ENCODE data around the gene LRRC46. TPM values are rescaled to one million over a fixed set of nuclear protein-coding genes. Genes with fewer than 3 reads are reported as not detected.

The LRRC46 gene
- total RNA-seq, 1 donor from 2014 or later, result 0.35 TPM

DNA sequence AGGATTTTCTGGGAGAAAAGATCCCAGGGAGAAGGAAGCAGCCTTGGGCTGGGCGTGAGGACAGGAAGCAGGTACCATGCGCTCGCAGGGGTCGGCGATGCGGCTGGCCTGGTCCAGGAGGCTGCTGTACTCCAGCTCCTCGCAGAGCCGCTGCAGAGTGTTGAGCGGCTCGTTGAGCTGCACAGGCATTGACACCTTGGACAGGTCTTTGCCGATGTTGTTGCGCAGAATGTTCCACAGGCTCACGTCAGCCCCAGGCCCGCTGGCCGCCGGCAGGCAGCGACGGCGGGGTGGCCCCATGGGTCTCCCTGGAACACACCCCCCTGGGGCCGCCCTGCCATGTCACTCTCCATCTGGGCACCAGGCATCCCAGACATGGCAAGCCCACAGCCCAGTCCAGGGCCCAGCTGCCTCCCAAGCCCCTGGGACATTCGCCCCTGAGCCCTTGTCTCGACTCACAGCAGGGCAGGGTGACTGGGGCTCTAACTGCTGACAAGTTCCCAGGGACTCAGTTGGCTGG, 17.9 kb upstream of the LRRC46 start:
- H3K4me1 Mint-ChIP-seq (ENCODE audit: low read depth), result peaks cover 23% of the 10 kb centered on the region

DNA sequence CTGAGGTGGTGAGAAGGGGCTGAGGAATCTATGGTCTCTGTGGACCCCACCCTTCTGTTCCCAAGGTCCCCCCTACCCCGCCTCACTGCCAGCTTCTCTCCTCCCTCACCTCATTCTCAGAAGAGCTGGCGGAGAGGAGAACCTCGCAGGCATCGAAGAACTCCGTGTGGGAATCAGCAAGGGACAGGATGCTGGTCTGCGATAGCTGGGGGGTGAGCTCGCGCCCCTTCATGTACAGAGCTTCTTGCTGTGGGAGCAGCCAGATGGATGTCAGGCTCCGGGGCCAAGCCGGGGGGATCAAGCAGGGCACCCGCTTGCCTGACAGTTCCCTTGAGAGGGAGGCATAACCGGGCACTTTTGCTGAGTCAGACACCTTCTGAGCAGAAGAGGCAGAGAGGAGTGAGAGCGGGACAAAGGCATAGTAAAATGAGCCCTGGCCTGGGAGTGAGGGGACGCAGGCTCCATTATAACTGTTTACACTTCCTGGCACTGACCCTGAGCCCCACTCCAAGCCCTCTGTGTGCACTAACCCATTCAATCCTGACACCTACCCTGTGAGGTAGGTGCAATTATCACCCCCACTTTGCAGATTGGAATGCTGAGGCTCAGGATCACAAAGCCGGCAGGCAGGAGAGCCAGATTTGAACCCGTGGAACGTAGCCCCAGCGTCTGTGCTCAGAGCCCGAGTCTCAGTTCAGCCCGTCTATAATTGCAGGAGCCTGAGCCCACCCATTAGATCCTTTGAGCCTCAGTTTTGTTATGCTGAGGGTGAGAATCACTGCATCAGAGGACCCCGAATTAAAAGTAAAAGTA, 16.2 kb upstream of the LRRC46 start:
- Mint-ChIP-seq H3K27me3 (ENCODE audit: low read depth) (no peaks in the 10 kb centered on the region), H3K27ac (ENCODE audit: unreplicated experiment) (no peak overlapping the region)
- TF ChIP-seq CTCF (IDR thresholded peaks at IDR 0.05), result no peak

More for the DNA sequence above, 17.9 kb upstream of the LRRC46 start:
- Mint-ChIP-seq H3K27ac (ENCODE audit: unreplicated experiment) (no peak overlapping the region), H3K36me3 (ENCODE audit: low read depth) (peaks cover 42% of the 10 kb centered on the region), H3K27me3 (ENCODE audit: low read depth) (no peaks in the 10 kb centered on the region), H3K4me3 (ENCODE audit: unreplicated experiment) (no peak overlapping the region), H3K9me3 (ENCODE audit: low read depth) (no peaks in the 10 kb centered on the region)
- TF ChIP-seq CTCF (IDR thresholded peaks at IDR 0.05), result no peak
- DNase-seq (ENCODE audit: low spot score), result peak; percentile 81

GRCh38 chr17:47816111-47816735, 15.2 kb upstream of the LRRC46 start:
- H3K4me1 Mint-ChIP-seq (ENCODE audit: low read depth), result peaks cover 19% of the 10 kb centered on the region
- H3K27me3 Mint-ChIP-seq (ENCODE audit: low read depth), result no peaks in the 10 kb centered on the region
- peaks cover 40% of the 10 kb centered on the region for H3K36me3 Mint-ChIP-seq (ENCODE audit: low read depth)
- no peaks in the 10 kb centered on the region for H3K9me3 Mint-ChIP-seq (ENCODE audit: low read depth)
- peak; percentile 69 for DNase-seq (ENCODE audit: low spot score)
- no peak for TF ChIP-seq CTCF (IDR thresholded peaks at IDR 0.05)
- H3K27ac Mint-ChIP-seq (ENCODE audit: unreplicated experiment), result no peak overlapping the region
- no peak overlapping the region for H3K4me3 Mint-ChIP-seq (ENCODE audit: unreplicated experiment)

More for the DNA sequence above, 16.2 kb upstream of the LRRC46 start:
- Mint-ChIP-seq H3K36me3 (ENCODE audit: low read depth) (peaks cover 41% of the 10 kb centered on the region), H3K4me1 (ENCODE audit: low read depth) (peaks cover 19% of the 10 kb centered on the region), H3K4me3 (ENCODE audit: unreplicated experiment) (no peak overlapping the region), H3K9me3 (ENCODE audit: low read depth) (no peaks in the 10 kb centered on the region)
- DNase-seq (ENCODE audit: low spot score), result peak; percentile 60

- peak; percentile 60 for DNase-seq (ENCODE audit: low spot score)
- no peaks in the 10 kb centered on the region for H3K27me3 Mint-ChIP-seq (ENCODE audit: low read depth)
- H3K4me3 Mint-ChIP-seq (ENCODE audit: unreplicated experiment), result no peak overlapping the region
- TF ChIP-seq CTCF (IDR thresholded peaks at IDR 0.05), result no peak
- H3K4me1 Mint-ChIP-seq (ENCODE audit: low read depth), result peaks cover 20% of the 10 kb centered on the region
- no peak overlapping the region for H3K27ac Mint-ChIP-seq (ENCODE audit: unreplicated experiment)
- no peaks in the 10 kb centered on the region for H3K9me3 Mint-ChIP-seq (ENCODE audit: low read depth)
- peaks cover 34% of the 10 kb centered on the region for H3K36me3 Mint-ChIP-seq (ENCODE audit: low read depth)
These were observed 14.5 kb upstream of the LRRC46 start for GRCh38 chr17:47816947-47817346.

- no peak for TF ChIP-seq CTCF (IDR thresholded peaks at IDR 0.05)
- Mint-ChIP-seq H3K27ac (ENCODE audit: unreplicated experiment) (no peak overlapping the region), H3K36me3 (ENCODE audit: low read depth) (peaks cover 27% of the 10 kb centered on the region), H3K27me3 (ENCODE audit: low read depth) (no peaks in the 10 kb centered on the region), H3K9me3 (ENCODE audit: low read depth) (no peaks in the 10 kb centered on the region), H3K4me1 (ENCODE audit: low read depth) (peaks cover 27% of the 10 kb centered on the region), H3K4me3 (ENCODE audit: unreplicated experiment) (no peak overlapping the region)
- peak; percentile 58 for DNase-seq (ENCODE audit: low spot score)
These were observed 13.3 kb upstream of the LRRC46 start for GRCh38 chr17:47818002-47818695.

All from chondrocyte (in vitro differentiated cells).